Neural cell (in vitro differentiated cells): Measurements from ENCODE around the gene SMCO2. TPM values are rescaled to one million over a fixed set of nuclear protein-coding genes. Genes with fewer than 3 reads are reported as not detected.

ENCODE experiments used
- H2AFZ ChIP-seq: fragments of 200-600, 300-800 bp; sonication (generic), shearing (Covaris generic); 2 replicates; pipeline ENCODE4 v1.6.0; 2014; ENCODE audit warnings: low read depth, mild to moderate bottlenecking, antibody characterized with exemption, low read length, moderate library complexity
- H3F3A ChIP-seq: fragments of 200-600 bp; shearing (Covaris generic); 2 replicates; pipeline ENCODE4 v1.6.1; 2016; ENCODE audit warnings: mild to moderate bottlenecking, moderate library complexity, mixed read lengths, antibody characterized with exemption, low read length; ENCODE audit not compliant: insufficient read depth, poor library complexity, severe bottlenecking
- H3K27ac ChIP-seq: fragments of 200-600, 300-800 bp; sonication (generic), shearing (Covaris generic); 2 replicates; pipeline ENCODE4 v1.5.1; 2014; ENCODE audit warnings: mild to moderate bottlenecking, low read length, moderate library complexity
- H3K27me3 ChIP-seq: fragments of 300-800, 200-600 bp; sonication (generic), shearing (Covaris generic); 2 replicates; pipeline ENCODE4 v1.6.0; 2014; ENCODE audit warnings: mild to moderate bottlenecking, low read depth, low read length, moderate library complexity; ENCODE audit not compliant: insufficient read depth
- H3K36me3 ChIP-seq: fragments of 300-800, 200-600 bp; sonication (generic), shearing (Covaris generic); 2 replicates; pipeline ENCODE4 v1.5.1; 2014; ENCODE audit warnings: mild to moderate bottlenecking, antibody characterized with exemption, low read length, moderate library complexity; ENCODE audit not compliant: insufficient read depth
- H3K4me2 ChIP-seq: fragments of 300-800, 200-600 bp; sonication (generic), shearing (Covaris generic); 2 replicates; pipeline ENCODE4 v1.6.0; 2014; ENCODE audit warnings: mild to moderate bottlenecking, low read length
- H3K4me3 ChIP-seq: fragments of 300-800, 200-600 bp; sonication (generic), shearing (Covaris generic); 2 replicates; pipeline ENCODE4 v1.5.1; 2014; ENCODE audit warnings: mild to moderate bottlenecking, low read length, moderate library complexity
- H3K79me2 ChIP-seq: fragments of 200-600 bp; shearing (Covaris generic); replicated peaks from 2 replicates; pipeline ENCODE4 v1.6.0; 2014; ENCODE audit warnings: mild to moderate bottlenecking, low read length, moderate library complexity; ENCODE audit not compliant: insufficient read depth
- H3K9ac ChIP-seq: fragments of 300-800, 200-600 bp; sonication (generic), shearing (Covaris generic); 2 replicates; pipeline ENCODE4 v1.6.1; 2016; ENCODE audit warnings: mild to moderate bottlenecking, low read length, mixed read lengths
- H3K9me2 ChIP-seq: fragments of 200-600 bp; shearing (Covaris generic); 2 replicates; pipeline ENCODE4 v1.6.1; 2016; ENCODE audit warnings: mild to moderate bottlenecking, low read length, mixed read lengths; ENCODE audit not compliant: insufficient read depth
- H3K9me3 ChIP-seq: fragments of 200-600, 300-800 bp; sonication (generic), shearing (Covaris generic); 2 replicates; pipeline ENCODE4 v1.6.1; 2016; ENCODE audit warnings: mild to moderate bottlenecking, mixed run types, low read length, moderate library complexity, mixed read lengths
- H4K20me1 ChIP-seq: fragments of 200-600 bp; shearing (Covaris generic); 2 replicates; pipeline ENCODE4 v1.6.1; 2016; ENCODE audit warnings: mild to moderate bottlenecking, mixed run types; ENCODE audit not compliant: insufficient read depth
- EP300 ChIP-seq: fragments of 450-650 bp; conservative IDR thresholded peaks from 2 replicates; pipeline ENCODE4 v1.6.1; 2014; ENCODE audit warnings: antibody characterized with exemption, mild to moderate bottlenecking, moderate library complexity; ENCODE audit not compliant: poor library complexity, severe bottlenecking
- EZH2 ChIP-seq: fragments of 200-600, 300-800 bp; shearing (Covaris generic), sonication (generic); IDR thresholded peaks from 2 replicates; pipeline ENCODE4 v1.6.1; 2014; ENCODE audit warnings: antibody characterized with exemption, low read length, borderline replicate concordance, mild to moderate bottlenecking; ENCODE audit not compliant: insufficient read depth, poor library complexity, severe bottlenecking
- MXI1 ChIP-seq: fragments of 450-650 bp; conservative IDR thresholded peaks from 2 replicates; pipeline ENCODE4 v1.6.1; 2014; ENCODE audit warnings: antibody characterized with exemption, mild to moderate bottlenecking; ENCODE audit not compliant: poor library complexity, severe bottlenecking
- POLR2AphosphoS5 ChIP-seq: IDR thresholded peaks from 2 replicates; pipeline ENCODE4 v1.6.1; 2012
- RAD21 ChIP-seq: fragments of 450-650 bp; conservative IDR thresholded peaks from 2 replicates; pipeline ENCODE4 v1.6.1; 2014; ENCODE audit warnings: antibody characterized with exemption, mild to moderate bottlenecking, moderate library complexity
- SMC3 ChIP-seq: fragments of 450-650 bp; conservative IDR thresholded peaks from 2 replicates; pipeline ENCODE4 v1.6.1; 2014; ENCODE audit warnings: antibody characterized with exemption, mild to moderate bottlenecking, moderate library complexity; ENCODE audit not compliant: poor library complexity
- TAF1 ChIP-seq: IDR thresholded peaks from 2 replicates; pipeline ENCODE4 v1.6.1; 2012; ENCODE audit warnings: low read depth
- polyA plus RNA-seq: library from polyadenylated mRNA; depleted of rRNA; stranded (reverse); fragments of >200 nt; gene quantifications from 2 replicates; pipeline ENCODE4 v1.2.3, GENCODE V29; 2014
- TF ChIP-seq, protein P1 (sequence below): fragments of 450-650 bp; IDR thresholded peaks from 2 replicates; pipeline ENCODE4 v1.5.1; 2014; ENCODE audit warnings: antibody characterized with exemption, mild to moderate bottlenecking, moderate library complexity; ENCODE audit not compliant: poor library complexity, severe bottlenecking
- TF ChIP-seq, protein P2 (sequence below): IDR thresholded peaks from 2 replicates; pipeline ENCODE4 v1.6.1; 2012; ENCODE audit warnings: borderline replicate concordance

SMCO2 gene
- polyA plus RNA-seq, 1 donor from 2014 or later, result not detected

DNA sequence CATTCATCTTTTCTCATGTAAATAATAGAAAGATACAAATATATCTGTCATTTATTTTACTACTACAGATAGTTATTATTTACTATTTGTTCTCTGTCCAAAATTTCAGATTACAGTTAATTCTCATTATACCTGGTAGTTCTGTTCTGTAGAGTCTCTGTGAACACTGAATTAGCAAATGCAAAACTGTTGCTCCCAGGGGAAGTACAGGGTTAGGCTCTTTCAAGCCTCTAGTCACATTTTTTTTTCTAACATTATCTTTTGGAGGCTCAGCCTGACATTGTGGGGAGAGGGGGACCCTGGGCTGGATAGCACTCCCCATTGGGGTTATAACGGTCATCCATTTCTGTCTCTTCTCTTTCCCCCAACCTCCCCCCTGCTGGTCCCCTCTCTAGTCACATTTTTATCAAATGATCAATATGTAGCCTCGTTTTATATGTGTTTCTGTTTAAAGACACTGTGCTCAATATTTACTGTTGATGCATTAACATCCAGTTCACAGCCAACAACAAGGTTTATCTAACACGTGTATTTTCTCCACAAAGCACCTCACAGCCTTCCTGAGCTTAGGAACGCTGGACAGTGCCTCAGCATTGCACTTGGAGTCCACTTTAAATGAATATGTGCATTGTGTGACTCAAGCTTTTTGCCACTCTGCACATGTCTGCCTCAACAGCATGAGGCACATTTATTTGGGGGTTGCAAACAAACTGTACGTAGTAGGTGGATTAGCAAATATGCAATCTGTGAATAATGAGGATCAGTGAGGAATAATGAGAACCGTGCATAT is 4.7 kb downstream of the SMCO2 start:
- H3K4me3 ChIP-seq, result no peak overlapping the region
- no peaks in the 10 kb centered on the region for H3F3A ChIP-seq
- no peak overlapping the region for H3K9ac ChIP-seq
- no peak overlapping the region for H3K27ac ChIP-seq
- no peaks in the 10 kb centered on the region for H3K9me3 ChIP-seq
- TF ChIP-seq, protein P1, sequence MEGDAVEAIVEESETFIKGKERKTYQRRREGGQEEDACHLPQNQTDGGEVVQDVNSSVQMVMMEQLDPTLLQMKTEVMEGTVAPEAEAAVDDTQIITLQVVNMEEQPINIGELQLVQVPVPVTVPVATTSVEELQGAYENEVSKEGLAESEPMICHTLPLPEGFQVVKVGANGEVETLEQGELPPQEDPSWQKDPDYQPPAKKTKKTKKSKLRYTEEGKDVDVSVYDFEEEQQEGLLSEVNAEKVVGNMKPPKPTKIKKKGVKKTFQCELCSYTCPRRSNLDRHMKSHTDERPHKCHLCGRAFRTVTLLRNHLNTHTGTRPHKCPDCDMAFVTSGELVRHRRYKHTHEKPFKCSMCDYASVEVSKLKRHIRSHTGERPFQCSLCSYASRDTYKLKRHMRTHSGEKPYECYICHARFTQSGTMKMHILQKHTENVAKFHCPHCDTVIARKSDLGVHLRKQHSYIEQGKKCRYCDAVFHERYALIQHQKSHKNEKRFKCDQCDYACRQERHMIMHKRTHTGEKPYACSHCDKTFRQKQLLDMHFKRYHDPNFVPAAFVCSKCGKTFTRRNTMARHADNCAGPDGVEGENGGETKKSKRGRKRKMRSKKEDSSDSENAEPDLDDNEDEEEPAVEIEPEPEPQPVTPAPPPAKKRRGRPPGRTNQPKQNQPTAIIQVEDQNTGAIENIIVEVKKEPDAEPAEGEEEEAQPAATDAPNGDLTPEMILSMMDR, result no peak
- no peak for TF ChIP-seq POLR2AphosphoS5
- no peak for TF ChIP-seq RAD21
- no peak for TF ChIP-seq MXI1
- no peak for TF ChIP-seq SMC3
- TF ChIP-seq, protein P2, sequence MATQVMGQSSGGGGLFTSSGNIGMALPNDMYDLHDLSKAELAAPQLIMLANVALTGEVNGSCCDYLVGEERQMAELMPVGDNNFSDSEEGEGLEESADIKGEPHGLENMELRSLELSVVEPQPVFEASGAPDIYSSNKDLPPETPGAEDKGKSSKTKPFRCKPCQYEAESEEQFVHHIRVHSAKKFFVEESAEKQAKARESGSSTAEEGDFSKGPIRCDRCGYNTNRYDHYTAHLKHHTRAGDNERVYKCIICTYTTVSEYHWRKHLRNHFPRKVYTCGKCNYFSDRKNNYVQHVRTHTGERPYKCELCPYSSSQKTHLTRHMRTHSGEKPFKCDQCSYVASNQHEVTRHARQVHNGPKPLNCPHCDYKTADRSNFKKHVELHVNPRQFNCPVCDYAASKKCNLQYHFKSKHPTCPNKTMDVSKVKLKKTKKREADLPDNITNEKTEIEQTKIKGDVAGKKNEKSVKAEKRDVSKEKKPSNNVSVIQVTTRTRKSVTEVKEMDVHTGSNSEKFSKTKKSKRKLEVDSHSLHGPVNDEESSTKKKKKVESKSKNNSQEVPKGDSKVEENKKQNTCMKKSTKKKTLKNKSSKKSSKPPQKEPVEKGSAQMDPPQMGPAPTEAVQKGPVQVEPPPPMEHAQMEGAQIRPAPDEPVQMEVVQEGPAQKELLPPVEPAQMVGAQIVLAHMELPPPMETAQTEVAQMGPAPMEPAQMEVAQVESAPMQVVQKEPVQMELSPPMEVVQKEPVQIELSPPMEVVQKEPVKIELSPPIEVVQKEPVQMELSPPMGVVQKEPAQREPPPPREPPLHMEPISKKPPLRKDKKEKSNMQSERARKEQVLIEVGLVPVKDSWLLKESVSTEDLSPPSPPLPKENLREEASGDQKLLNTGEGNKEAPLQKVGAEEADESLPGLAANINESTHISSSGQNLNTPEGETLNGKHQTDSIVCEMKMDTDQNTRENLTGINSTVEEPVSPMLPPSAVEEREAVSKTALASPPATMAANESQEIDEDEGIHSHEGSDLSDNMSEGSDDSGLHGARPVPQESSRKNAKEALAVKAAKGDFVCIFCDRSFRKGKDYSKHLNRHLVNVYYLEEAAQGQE, result no peak
- no peak for TF ChIP-seq TAF1
- TF ChIP-seq EZH2, result no peak
- no peak for TF ChIP-seq EP300
- H3K27me3 ChIP-seq, result no peaks in the 10 kb centered on the region
- H2AFZ ChIP-seq, result no peak overlapping the region
- H3K79me2 ChIP-seq, result no peaks in the 10 kb centered on the region
- H3K9me2 ChIP-seq, result no peaks in the 10 kb centered on the region
- H3K36me3 ChIP-seq, result no peaks in the 10 kb centered on the region
- H4K20me1 ChIP-seq, result no peaks in the 10 kb centered on the region
- H3K4me2 ChIP-seq, result no peak overlapping the region

- no peak overlapping the region for H3K4me3 ChIP-seq
- no peak overlapping the region for H3K9ac ChIP-seq
- H2AFZ ChIP-seq, result no peak overlapping the region
- no peaks in the 10 kb centered on the region for H4K20me1 ChIP-seq
- H3K4me2 ChIP-seq, result no peak overlapping the region
- H3F3A ChIP-seq, result no peaks in the 10 kb centered on the region
- H3K36me3 ChIP-seq, result no peaks in the 10 kb centered on the region
- H3K9me3 ChIP-seq, result no peaks in the 10 kb centered on the region
- TF ChIP-seq, protein P2, result no peak
- TF ChIP-seq EZH2 (no peak), MXI1 (no peak), SMC3 (no peak), RAD21 (no peak), EP300 (no peak)
- TF ChIP-seq, protein P1, result no peak
- H3K79me2 ChIP-seq, result no peaks in the 10 kb centered on the region
- no peaks in the 10 kb centered on the region for H3K27me3 ChIP-seq
- no peak overlapping the region for H3K27ac ChIP-seq
- H3K9me2 ChIP-seq, result no peaks in the 10 kb centered on the region
These were observed 6.9 kb downstream of the SMCO2 start for GRCh38 chr12:27453421-27453820.
